GM18519 (cell line): Measurements from ENCODE around the gene CYP2C8.
"Not testable (repeated sequence)": the region's sequence is repeated elsewhere in the genome, so short reads cannot be mapped to it uniquely, and the experiment has no call there.

Experiments
- ATAC-seq: cut with Tn5 transposase; IDR thresholded peaks from one replicate; pipeline ENCODE4 v1.9.1; 2021; ENCODE audit warnings: mild to moderate bottlenecking, moderate library complexity; ENCODE audit not compliant: unreplicated experiment, low FRiP score

The CYP2C8 gene

DNA sequence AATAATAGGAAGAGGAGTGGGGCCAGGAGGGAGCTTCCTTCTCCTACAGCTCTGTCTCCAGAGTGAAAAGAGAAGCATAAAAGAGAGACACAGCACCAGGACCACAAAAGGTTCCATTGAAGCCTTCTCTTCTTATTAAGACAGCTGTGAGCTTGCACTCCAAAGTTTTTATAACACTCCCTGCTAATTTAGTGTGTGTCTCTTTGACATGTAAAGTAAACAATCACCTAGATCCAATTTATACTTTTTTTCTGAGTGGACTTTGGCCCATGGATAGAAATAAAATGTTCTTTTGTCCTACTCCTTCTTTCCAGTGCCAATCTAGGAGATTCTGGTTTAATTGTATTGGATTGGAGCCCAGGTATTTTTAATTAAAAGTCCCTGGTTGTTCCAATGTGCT is at the start of gene CYP2C8:
CYP2C8 (minus strand) TSS at position 212 of the 400 bp plus-strand sequence; CDS start at position 117, 95 bp downstream.
- ATAC-seq = no peak

DNA sequence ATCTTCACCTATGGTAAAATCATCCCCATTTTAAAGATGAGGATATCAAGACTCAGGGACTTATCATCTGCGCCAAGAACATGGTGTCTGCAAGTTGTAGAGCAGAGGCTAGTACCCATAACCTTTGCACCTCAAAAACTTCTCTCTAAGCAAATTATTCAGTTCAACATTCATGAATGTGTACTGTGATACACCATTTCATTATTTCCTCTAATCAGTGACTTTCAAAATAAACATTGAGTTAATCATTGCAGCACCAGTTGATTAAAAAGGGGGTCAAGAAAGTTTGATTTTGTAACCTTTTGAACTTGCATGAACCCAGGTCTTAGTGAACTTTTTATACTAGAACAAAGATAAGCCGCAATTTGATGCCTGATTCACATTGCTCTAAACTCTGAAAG is 47.6 kb upstream of the CYP2C8 start:
- ATAC-seq = no peak

- not testable (repeated sequence) for ATAC-seq
Observed at GRCh38 chr10:95110823-95111222, 41.5 kb upstream of the CYP2C8 start.

- no peak for ATAC-seq
Observed at GRCh38 chr10:95097805-95098204, 28.5 kb upstream of the CYP2C8 start.

DNA sequence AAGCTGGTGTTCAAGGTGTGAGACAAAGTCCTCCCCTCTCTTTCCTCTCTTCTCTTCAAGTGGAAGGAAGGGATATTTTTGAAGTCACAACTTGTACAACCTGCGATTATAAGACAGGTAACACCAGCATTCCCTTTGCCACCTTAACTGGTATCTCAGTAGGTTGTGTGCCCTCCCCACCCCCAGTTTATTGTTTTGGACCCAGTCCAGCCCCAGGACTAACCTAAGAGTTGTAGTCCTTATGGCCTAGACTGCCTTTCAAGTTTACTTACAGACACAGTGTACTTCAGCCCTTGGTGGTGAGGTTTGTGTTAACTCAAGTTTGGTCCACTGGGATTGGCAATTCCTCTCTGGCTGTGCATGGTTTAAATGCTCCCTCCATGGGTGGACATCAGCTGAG is 26.8 kb upstream of the CYP2C8 start:
- no peak for ATAC-seq

DNA sequence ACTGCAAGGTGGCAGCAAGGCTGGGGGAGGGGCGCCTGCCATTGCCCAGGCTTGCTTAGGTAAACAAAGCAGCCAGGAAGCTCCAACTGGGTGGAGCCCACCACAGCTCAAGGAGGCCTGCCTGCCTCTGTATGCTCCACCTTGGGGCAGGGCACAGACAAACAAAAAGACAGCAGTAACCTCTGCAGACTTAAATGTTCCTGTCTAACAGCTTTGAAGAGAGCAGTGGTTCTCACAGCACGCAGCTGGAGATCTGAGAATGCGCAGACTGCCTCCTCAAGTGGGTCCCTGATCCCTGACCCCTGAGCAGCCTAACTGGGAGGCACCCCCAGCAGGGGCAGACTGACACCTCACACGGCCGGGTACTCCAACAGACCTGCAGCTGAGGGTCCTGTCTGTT is 10.3 kb upstream of the CYP2C8 start:
- ATAC-seq = not testable (repeated sequence)

DNA sequence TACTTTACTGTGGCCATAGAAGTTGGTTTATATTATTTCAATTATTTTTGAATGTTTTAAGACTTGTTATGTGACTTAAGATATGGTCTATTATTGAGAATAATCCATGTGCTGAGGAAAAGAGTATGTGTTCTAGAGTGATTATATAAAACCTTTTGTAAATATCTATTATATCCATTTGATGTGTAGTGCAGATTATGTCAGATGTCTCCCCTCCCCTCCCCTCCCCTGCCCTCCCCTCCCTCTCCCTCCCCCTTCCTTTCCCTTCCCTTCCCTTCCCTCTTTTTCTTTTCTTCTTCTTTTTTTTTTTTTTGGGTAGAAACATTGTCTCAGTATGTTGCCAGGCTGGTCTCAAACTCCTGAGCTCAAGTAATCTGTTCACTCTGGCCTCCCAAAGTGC is 8.3 kb upstream of the CYP2C8 start:
- ATAC-seq = no peak

- ATAC-seq = no peak
Observed at GRCh38 chr10:95071107-95071660, 1.9 kb upstream of the CYP2C8 start.

GRCh38 chr10:95064125-95064524 is 5.2 kb downstream of the CYP2C8 start:
- ATAC-seq = not testable (repeated sequence)

GRCh38 chr10:95056744-95057363 is 12.4 kb downstream of the CYP2C8 start:
- ATAC-seq = no peak

GRCh38 chr10:95049919-95050318 is 19.4 kb downstream of the CYP2C8 start:
- no peak for ATAC-seq

DNA sequence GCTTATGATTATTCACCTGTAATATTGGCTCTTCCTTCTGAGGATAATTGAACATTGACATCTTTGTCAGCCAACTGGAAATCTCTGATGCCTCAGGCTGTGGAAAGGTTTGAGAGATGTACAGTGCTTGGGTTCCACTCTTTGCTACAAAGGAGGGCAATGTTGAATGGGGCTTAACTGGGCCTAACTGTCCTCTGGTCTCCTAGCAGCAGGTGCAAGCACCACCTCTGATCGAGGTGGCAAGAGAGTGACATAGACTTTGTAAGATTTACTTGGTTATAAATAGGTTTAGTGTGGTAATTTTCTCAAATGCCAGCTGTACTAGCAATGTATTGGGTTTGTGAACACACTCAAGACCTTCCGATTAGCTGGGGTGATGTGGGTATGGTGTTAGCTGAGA is 21.1 kb downstream of the CYP2C8 start:
- ATAC-seq = no peak

- no peak for ATAC-seq
Observed at GRCh38 chr10:95039281-95039680, 30.0 kb downstream of the CYP2C8 start.

GRCh38 chr10:95035332-95036295 is 33.7 kb downstream of the CYP2C8 start:
- no peak for ATAC-seq

DNA sequence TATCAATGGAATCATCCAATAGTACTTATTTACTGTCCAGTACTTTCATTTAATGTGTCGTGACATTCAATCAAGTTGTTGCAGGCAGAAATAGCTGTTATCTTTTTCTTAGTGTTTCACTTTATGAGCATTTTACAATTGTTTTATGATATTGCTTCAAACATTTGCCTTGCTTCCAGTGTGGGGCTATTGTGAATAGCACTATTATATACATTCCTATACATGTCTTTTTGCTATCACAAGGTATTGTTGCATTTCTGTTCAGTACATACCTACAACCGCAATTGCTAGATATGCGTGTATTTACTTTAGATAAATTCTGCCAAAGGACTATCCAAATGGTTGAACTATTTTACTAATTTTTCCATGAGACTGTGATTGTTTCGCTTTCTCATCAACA is 34.9 kb downstream of the CYP2C8 start:
- no peak for ATAC-seq

GRCh38 chr10:95031656-95032055 is 37.6 kb downstream of the CYP2C8 start:
- no peak for ATAC-seq

- ATAC-seq = no peak
Observed at GRCh38 chr10:95026461-95026860, 42.8 kb downstream of the CYP2C8 start.

DNA sequence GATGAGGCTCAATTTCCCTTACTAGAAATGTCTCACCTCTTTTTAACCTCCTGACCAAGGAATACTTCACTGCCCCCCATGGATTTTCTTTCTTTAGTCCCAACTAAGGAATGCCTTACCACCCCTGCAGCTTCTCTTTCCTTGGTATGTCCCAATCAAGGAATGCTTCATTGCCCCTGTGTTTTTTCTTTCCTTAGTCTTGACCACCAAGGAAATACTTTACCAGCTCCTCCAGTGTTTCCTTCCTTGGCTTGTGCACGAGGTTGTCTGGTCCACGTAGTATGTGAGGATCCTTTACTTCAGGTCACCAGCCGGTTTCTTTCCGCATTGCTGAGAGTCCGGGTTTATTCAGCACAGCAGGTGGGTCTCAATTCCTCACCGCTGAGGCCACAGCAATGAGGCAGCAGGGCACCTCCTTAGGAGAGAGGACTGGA is 71.5 kb downstream of the CYP2C8 start:
- ATAC-seq = no peak

GRCh38 chr10:94992811-94993210 is 76.5 kb downstream of the CYP2C8 start:
- no peak for ATAC-seq

DNA sequence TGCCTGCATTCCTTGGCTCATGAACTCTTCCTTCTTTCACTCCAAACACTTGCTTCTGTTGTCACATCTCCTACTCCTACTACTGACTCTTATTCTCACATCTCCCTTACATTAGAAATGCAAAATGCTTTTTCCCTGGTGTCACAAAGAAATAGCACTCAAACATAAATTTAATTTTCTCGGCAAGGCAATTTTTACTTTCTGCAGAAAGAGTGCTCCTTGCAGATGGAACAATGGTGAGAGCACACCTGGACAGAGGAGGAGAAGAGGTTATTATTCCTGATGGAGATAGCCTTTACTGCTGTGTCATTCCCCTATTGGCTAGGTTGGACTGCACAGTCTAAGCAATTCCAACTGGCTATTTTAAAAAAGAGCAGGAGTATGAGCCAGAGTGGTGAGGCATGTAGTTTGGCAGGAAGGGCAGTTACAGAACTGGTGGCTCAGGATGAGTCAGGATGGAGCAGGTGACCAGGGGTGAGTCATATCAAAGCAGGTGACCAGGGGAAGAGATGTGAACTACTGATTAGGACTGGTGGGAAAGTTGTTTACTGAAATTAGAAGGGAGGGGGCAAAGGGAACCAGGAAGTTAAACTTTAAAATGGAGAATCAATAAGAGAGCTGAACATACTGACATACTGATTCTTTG is 77.9 kb downstream of the CYP2C8 start:
- ATAC-seq = no peak

DNA sequence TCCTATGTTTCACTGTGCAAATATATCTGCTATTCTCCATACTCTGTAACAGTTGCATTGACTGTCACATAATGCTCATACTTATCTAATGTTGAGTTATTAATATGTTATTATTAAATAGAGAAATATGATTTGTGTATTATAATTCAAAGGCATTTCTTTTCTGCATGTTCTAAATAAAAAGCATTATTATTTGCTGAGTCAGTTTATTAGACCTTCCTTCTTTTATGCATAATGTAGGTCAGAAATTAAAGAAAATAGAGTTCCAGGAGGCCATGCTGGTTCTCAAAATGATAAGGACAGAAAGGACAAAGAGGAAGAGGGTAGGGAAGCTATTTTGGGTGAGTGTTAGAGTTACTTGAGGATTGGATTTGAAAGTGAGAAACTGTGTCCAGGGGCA is 80.1 kb downstream of the CYP2C8 start:
- no peak for ATAC-seq
